ENCODE data around the gene ELMOD3.

GRCh38 chr2:85341269-85342029 is 13.1 kb upstream of the ELMOD3 start:
- TF ChIP-seq CTCF (IDR thresholded peaks at IDR 0.05) (no peak), POLR2A (IDR thresholded peaks at IDR 0.05) (no peak)
